Activated naive CD4-positive, alpha-beta T cell treated with anti-CD3 and anti-CD28 coated beads, Interleukin-2, amount 10 ng/mL, durations not matched to agents 7 days and 5 days (primary cell): ENCODE data around the gene GLP1R.

ENCODE experiments used
- CTCF ChIA-PET: fragments of 350-600 bp; sonication (Branson Sonifier 250); formaldehyde crosslinking; loops from one replicate; lab custom pipeline; 2021; ENCODE audit warnings: antibody characterized with exemption; lab: Charles Lee
- DNase-seq: peaks from one replicate; pipeline ENCODE4 v3.0.0-alpha.2; 2020
- H3K27ac Mint-ChIP-seq: one replicate; pipeline ENCODE4 v1.8.0; 2021; ENCODE audit warnings: mild to moderate bottlenecking, moderate library complexity, mixed read lengths
- H3K27me3 Mint-ChIP-seq: one replicate; pipeline ENCODE4 v1.8.0; 2021; ENCODE audit warnings: mild to moderate bottlenecking, mixed read lengths
- H3K36me3 Mint-ChIP-seq: one replicate; pipeline ENCODE4 v1.8.0; 2021; ENCODE audit warnings: mixed read lengths
- H3K4me1 Mint-ChIP-seq: one replicate; pipeline ENCODE4 v1.8.0; 2021; ENCODE audit warnings: mixed read lengths
- H3K4me3 Mint-ChIP-seq: one replicate; pipeline ENCODE4 v1.8.0; 2021; ENCODE audit warnings: mild to moderate bottlenecking, moderate library complexity, mixed read lengths
- H3K9me3 Mint-ChIP-seq: one replicate; pipeline ENCODE4 v1.8.0; 2021; ENCODE audit warnings: mixed read lengths

GLP1R gene

GRCh38 chr6:39078695-39079094 is 30.1 kb downstream of the GLP1R start:
- DNase-seq, result no peak
- Mint-ChIP-seq H3K36me3 (no peaks in the 10 kb centered on the region), H3K27me3 (peaks cover 10% of the 10 kb centered on the region), H3K27ac (no peak overlapping the region), H3K9me3 (no peaks in the 10 kb centered on the region), H3K4me3 (no peak overlapping the region), H3K4me1 (no peaks in the 10 kb centered on the region)
- CTCF ChIA-PET, result interaction anchor here (0.9 kb wide), 1 partner anchor 10 kb away, joined by 3 read pairs; no protein-coding TSS in a partner anchor

- CTCF ChIA-PET, result interaction anchor here (0.9 kb wide), 1 partner anchor 10 kb away, joined by 3 read pairs; no protein-coding TSS in a partner anchor
- peaks cover 14% of the 10 kb centered on the region for H3K27me3 Mint-ChIP-seq
- H3K4me3 Mint-ChIP-seq, result no peak overlapping the region
- no peak for DNase-seq
- no peak overlapping the region for H3K27ac Mint-ChIP-seq
- no peaks in the 10 kb centered on the region for H3K4me1 Mint-ChIP-seq
- no peaks in the 10 kb centered on the region for H3K36me3 Mint-ChIP-seq
- no peaks in the 10 kb centered on the region for H3K9me3 Mint-ChIP-seq
These were observed 30.9 kb downstream of the GLP1R start for GRCh38 chr6:39079197-39080125.

DNA sequence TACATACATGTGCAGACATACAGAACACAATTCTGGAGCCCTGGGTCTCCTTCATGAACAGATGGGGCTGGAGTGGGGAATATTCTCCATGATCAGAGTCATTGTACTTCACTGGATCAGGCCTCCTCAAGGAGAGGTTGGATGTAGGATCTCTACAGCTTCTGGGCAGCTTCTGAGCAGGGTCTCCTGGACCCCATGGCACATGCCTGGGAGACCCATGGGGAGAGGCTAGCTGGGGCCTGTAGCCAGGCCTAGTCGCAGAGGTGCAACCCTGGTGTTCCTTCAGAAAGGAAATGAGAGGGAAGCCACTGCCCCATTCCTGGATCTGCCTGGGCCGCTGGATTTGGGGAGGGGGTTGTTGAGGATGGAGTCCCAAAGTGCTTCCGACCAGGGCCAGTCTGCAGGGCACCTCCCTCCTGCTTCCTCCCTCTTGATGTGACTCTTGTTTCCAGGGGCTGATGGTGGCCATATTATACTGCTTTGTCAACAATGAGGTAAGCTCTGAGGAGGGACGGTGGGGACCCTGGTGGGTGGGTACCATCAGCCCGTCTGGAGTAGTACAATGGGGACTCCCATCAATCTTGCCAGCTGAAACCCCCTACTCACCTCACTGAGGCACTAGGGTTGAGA is 31.8 kb downstream of the GLP1R start:
- no peak overlapping the region for H3K27ac Mint-ChIP-seq
- CTCF ChIA-PET, result no interaction called here
- no peak overlapping the region for H3K4me3 Mint-ChIP-seq
- no peak for DNase-seq
- peaks cover 19% of the 10 kb centered on the region for H3K27me3 Mint-ChIP-seq
- no peaks in the 10 kb centered on the region for H3K36me3 Mint-ChIP-seq
- H3K9me3 Mint-ChIP-seq, result no peaks in the 10 kb centered on the region
- H3K4me1 Mint-ChIP-seq, result no peaks in the 10 kb centered on the region

- no peak for DNase-seq
- H3K4me1 Mint-ChIP-seq, result no peaks in the 10 kb centered on the region
- no peak overlapping the region for H3K4me3 Mint-ChIP-seq
- H3K36me3 Mint-ChIP-seq, result no peaks in the 10 kb centered on the region
- CTCF ChIA-PET, result interaction anchor here (1.9 kb wide), 1 partner anchor 228 kb away, joined by 4 read pairs; no protein-coding TSS in a partner anchor
- no peaks in the 10 kb centered on the region for H3K9me3 Mint-ChIP-seq
- H3K27ac Mint-ChIP-seq, result no peak overlapping the region
- H3K27me3 Mint-ChIP-seq, result peaks cover 36% of the 10 kb centered on the region
These were observed 33.7 kb downstream of the GLP1R start for GRCh38 chr6:39082310-39082709.

GRCh38 chr6:39083231-39083634 is 34.7 kb downstream of the GLP1R start:
- H3K36me3 Mint-ChIP-seq, result no peaks in the 10 kb centered on the region
- H3K4me1 Mint-ChIP-seq, result no peaks in the 10 kb centered on the region
- H3K27ac Mint-ChIP-seq, result no peak overlapping the region
- DNase-seq, result no peak
- peaks cover 42% of the 10 kb centered on the region for H3K27me3 Mint-ChIP-seq
- CTCF ChIA-PET, result interaction anchor here (1.9 kb wide), 1 partner anchor 227 kb away, joined by 4 read pairs; no protein-coding TSS in a partner anchor
- no peak overlapping the region for H3K4me3 Mint-ChIP-seq
- H3K9me3 Mint-ChIP-seq, result no peaks in the 10 kb centered on the region

DNA sequence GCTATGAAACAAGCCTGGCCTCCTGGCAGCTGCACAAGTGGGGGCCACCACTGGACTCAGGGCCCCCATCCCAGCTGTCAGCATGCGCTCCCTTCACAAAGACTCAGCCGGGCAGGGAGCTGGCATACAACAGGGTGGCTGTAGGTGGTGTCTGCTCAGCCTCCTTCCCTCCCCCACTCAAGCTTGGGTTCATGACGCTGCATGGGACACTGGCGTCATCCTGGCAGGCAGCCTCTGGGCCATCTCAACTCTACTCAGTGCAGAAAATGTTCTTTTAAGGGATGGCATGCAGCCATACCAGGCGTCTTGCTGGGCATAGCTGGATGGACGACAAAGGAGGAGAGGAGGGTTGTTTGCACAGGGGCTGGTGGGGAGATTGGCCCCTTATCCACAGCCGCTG is 35.9 kb downstream of the GLP1R start:
- Mint-ChIP-seq H3K4me3 (no peak overlapping the region), H3K27ac (no peak overlapping the region), H3K4me1 (no peaks in the 10 kb centered on the region), H3K27me3 (peaks cover 53% of the 10 kb centered on the region), H3K9me3 (no peaks in the 10 kb centered on the region), H3K36me3 (no peaks in the 10 kb centered on the region)
- DNase-seq, result no peak
- CTCF ChIA-PET, result interaction anchor here (1.0 to 1.4 kb wide), 3 partner anchors 9 to 88 kb away, joined by 3 read pairs; no protein-coding TSS in a partner anchor

- no peak overlapping the region for H3K27ac Mint-ChIP-seq
- no peak for DNase-seq
- no peaks in the 10 kb centered on the region for H3K9me3 Mint-ChIP-seq
- no peaks in the 10 kb centered on the region for H3K4me1 Mint-ChIP-seq
- CTCF ChIA-PET, result no interaction called here
- H3K36me3 Mint-ChIP-seq, result no peaks in the 10 kb centered on the region
- H3K4me3 Mint-ChIP-seq, result no peak overlapping the region
- peaks cover 59% of the 10 kb centered on the region for H3K27me3 Mint-ChIP-seq
These were observed 36.7 kb downstream of the GLP1R start for GRCh38 chr6:39085129-39085797.

- H3K27me3 Mint-ChIP-seq, result peaks cover 66% of the 10 kb centered on the region
These were observed 37.7 kb downstream of the GLP1R start for GRCh38 chr6:39086294-39086693.

DNA sequence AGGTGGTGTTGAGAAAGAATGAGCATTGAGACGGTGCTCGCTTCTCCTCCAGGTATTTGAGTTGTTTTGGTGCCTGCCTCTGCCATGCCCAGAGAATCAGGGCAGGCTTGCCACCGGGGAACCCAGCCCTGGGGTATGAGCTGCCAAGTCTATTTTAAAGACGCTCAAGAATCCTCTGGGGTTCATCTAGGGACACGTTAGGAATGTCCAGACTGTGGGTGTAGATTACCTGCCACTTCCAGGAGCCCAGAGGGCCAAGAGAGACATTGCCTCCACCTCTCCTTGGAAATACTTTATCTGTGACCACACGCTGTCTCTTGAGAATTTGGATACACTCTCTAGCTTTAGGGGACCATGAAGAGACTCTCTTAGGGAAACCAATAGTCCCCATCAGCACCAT is 38.1 kb downstream of the GLP1R start:
- no peaks in the 10 kb centered on the region for H3K9me3 Mint-ChIP-seq
- no peaks in the 10 kb centered on the region for H3K36me3 Mint-ChIP-seq
- CTCF ChIA-PET, result interaction anchor here (1.5 to 3.1 kb wide), 2 partner anchors 23 to 79 kb away, joined by 3 to 17 read pairs; no protein-coding TSS in a partner anchor
- no peak overlapping the region for H3K27ac Mint-ChIP-seq
- H3K4me1 Mint-ChIP-seq, result no peaks in the 10 kb centered on the region
- no peak overlapping the region for H3K4me3 Mint-ChIP-seq
- H3K27me3 Mint-ChIP-seq, result peaks cover 66% of the 10 kb centered on the region
- no peak for DNase-seq

More at GRCh38 chr6:39086294-39086693, 37.7 kb downstream of the GLP1R start:
- Mint-ChIP-seq H3K27ac (no peak overlapping the region), H3K36me3 (no peaks in the 10 kb centered on the region), H3K4me3 (no peak overlapping the region), H3K9me3 (no peaks in the 10 kb centered on the region), H3K4me1 (no peaks in the 10 kb centered on the region)
- CTCF ChIA-PET, result interaction anchor here (1.5 to 3.1 kb wide), 2 partner anchors 23 to 80 kb away, joined by 3 to 17 read pairs; no protein-coding TSS in a partner anchor
- no peak for DNase-seq

GRCh38 chr6:39087197-39087596 is 38.6 kb downstream of the GLP1R start:
- CTCF ChIA-PET, result interaction anchor here (1.5 to 3.1 kb wide), 3 partner anchors 22 to 215 kb away, joined by 3 to 17 read pairs (median 6); no protein-coding TSS in a partner anchor
- Mint-ChIP-seq H3K27ac (no peak overlapping the region), H3K27me3 (peaks cover 68% of the 10 kb centered on the region), H3K4me3 (no peak overlapping the region), H3K4me1 (no peaks in the 10 kb centered on the region), H3K36me3 (no peaks in the 10 kb centered on the region), H3K9me3 (no peaks in the 10 kb centered on the region)
- DNase-seq, result no peak

GRCh38 chr6:39088331-39088730 is 39.8 kb downstream of the GLP1R start:
- DNase-seq, result peak; percentile 42
- Mint-ChIP-seq H3K4me3 (no peak overlapping the region), H3K4me1 (no peaks in the 10 kb centered on the region), H3K27me3 (peaks cover 69% of the 10 kb centered on the region), H3K9me3 (no peaks in the 10 kb centered on the region), H3K27ac (no peak overlapping the region), H3K36me3 (no peaks in the 10 kb centered on the region)
- CTCF ChIA-PET, result interaction anchor here (0.9 to 3.1 kb wide), 13 partner anchors 10 to 222 kb away, joined by 3 to 17 read pairs (median 4); no protein-coding TSS in a partner anchor

DNA sequence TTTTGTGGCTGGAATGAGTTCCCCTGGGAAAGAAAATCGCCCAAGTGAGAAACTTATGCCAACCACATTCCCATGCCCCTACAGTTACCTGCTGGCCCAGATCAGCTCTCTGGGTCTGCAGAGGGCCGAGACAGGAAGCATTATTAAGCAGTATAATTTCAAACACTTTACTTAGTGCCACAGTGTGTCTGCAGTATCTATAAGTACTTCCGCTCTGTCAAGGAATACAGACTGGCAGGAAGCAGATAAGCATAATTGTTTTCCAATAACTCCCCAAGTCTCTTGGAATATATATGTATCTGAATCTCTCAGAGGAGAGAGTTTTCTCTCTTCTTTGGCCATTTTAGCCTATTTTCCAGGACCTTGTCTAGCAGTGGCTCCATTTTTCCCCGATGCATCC is 41.5 kb downstream of the GLP1R start:
- CTCF ChIA-PET, result interaction anchor here (1.0 kb wide), 1 partner anchor 217 kb away, joined by 4 read pairs; no protein-coding TSS in a partner anchor
- Mint-ChIP-seq H3K4me1 (no peaks in the 10 kb centered on the region), H3K9me3 (no peaks in the 10 kb centered on the region), H3K4me3 (no peak overlapping the region), H3K27ac (no peak overlapping the region), H3K36me3 (no peaks in the 10 kb centered on the region), H3K27me3 (peaks cover 60% of the 10 kb centered on the region)
- DNase-seq, result no peak

GRCh38 chr6:39091220-39091619 is 42.6 kb downstream of the GLP1R start:
- Mint-ChIP-seq H3K4me1 (no peaks in the 10 kb centered on the region), H3K27ac (no peak overlapping the region), H3K9me3 (no peaks in the 10 kb centered on the region), H3K27me3 (peaks cover 50% of the 10 kb centered on the region), H3K36me3 (no peaks in the 10 kb centered on the region), H3K4me3 (no peak overlapping the region)
- CTCF ChIA-PET, result interaction anchor here (1.0 to 1.2 kb wide), 3 partner anchors 44 to 218 kb away, joined by 3 to 5 read pairs (median 4); no protein-coding TSS in a partner anchor
- no peak for DNase-seq
